Neuron (in vitro differentiated cells): ENCODE results near the gene CDK5RAP2.

ENCODE experiments used
- H2AFZ ChIP-seq: one replicate; pipeline ENCODE4 v1.6.1; 2013; ENCODE audit warnings: low read depth, mild to moderate bottlenecking, inconsistent platforms, low read length, moderate library complexity
- H3K27me3 ChIP-seq: one replicate; pipeline ENCODE4 v1.6.1; 2013; ENCODE audit warnings: low read length; ENCODE audit not compliant: insufficient read depth
- H3K36me3 ChIP-seq: one replicate; pipeline ENCODE4 v1.6.1; 2013; ENCODE audit warnings: low read length; ENCODE audit not compliant: insufficient read depth
- H3K4me1 ChIP-seq: one replicate; pipeline ENCODE4 v1.6.1; 2013; ENCODE audit warnings: low read length; ENCODE audit not compliant: insufficient read depth
- H3K4me3 ChIP-seq: 2 replicates; pipeline ENCODE4 v1.5.1; 2013; ENCODE audit warnings: mild to moderate bottlenecking, low read length, moderate library complexity
- H3K9me3 ChIP-seq: one replicate; pipeline ENCODE4 v1.6.1; 2013; ENCODE audit warnings: low read length

The CDK5RAP2 gene

DNA sequence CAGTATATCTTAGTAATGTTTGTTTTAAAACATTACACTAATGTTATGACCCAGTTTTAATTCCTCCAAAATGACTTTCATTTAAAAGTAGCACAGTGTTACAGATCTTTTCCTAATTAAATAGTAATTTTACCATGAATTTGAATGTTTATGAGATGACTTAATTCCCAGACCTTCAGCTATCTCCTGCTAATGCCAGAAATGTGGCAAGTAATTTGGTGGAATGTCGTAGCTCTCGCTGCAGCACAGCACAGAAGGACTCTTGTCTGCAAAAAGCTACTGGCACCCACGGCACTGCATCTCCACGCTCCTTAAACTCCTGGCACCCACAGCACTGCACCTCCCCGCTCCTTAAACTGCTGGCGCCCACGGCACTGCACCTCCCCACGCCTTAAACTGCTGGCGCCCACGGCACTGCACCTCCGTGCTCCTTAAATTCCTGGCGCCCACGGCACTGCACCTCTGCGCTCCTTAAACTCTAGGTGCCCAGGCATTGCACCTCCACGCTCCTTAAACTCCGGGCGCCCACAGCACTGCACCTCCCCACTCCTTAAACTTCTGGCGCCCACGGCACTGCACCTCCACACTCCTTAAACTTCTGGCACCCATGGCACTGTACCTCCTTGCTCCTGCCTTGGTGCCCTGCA lies 163.1 kb downstream of the CDK5RAP2 start:
- Histone ChIP-seq H3K4me1 (peaks cover 4% of the 10 kb centered on the region), H3K9me3 (no peaks in the 10 kb centered on the region), H3K4me3 (no peak overlapping the region), H2AFZ (no peak overlapping the region), H3K36me3 (peaks cover 44% of the 10 kb centered on the region), H3K27me3 (no peaks in the 10 kb centered on the region)

DNA sequence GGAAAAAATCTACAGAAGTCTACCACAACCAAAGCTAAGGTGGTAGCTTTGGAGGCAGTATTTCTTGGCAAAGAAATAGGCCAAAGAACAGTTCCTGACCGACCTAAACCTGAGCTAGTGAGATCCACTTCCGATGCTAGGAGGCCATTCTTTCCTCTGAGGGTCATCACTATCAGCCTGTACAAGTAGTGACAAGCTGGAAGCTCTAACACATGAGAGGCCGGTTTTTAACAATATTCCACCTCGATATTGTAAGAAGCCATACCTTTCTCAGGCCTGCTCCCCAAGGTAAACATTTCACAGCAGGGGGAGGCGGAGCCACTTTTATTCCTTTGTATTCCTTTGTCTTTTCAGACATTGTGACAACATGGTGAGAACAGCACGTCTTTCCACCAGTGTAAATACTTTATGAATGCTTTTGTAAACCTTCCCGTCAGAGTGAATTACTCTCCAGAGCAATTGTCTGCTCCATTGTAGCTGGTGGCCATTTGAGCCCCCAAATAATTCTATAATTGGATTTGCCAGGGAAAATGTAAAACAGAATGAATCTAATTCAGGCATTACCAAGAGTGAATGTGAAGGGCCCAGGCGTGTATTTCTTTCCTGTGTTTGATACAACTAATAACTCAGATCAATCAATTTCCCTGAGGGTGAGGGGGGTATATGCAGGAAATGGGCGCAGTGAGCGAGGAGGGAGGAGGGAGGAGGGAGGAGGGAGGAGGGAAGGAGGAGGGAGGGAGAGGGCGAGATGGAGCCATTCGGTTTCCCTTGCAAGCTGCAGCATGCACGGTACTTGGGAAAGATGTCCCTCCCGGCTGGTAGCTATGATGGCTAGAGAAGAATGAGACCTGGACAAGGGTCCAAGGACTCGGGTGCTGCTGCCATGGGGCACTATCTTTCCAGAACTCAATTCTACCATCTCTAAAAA lies 166.6 kb downstream of the CDK5RAP2 start:
- Histone ChIP-seq H3K9me3 (no peaks in the 10 kb centered on the region), H3K27me3 (no peaks in the 10 kb centered on the region), H3K36me3 (peaks cover 58% of the 10 kb centered on the region), H3K4me3 (no peak overlapping the region), H3K4me1 (no peaks in the 10 kb centered on the region), H2AFZ (no peak overlapping the region)

DNA sequence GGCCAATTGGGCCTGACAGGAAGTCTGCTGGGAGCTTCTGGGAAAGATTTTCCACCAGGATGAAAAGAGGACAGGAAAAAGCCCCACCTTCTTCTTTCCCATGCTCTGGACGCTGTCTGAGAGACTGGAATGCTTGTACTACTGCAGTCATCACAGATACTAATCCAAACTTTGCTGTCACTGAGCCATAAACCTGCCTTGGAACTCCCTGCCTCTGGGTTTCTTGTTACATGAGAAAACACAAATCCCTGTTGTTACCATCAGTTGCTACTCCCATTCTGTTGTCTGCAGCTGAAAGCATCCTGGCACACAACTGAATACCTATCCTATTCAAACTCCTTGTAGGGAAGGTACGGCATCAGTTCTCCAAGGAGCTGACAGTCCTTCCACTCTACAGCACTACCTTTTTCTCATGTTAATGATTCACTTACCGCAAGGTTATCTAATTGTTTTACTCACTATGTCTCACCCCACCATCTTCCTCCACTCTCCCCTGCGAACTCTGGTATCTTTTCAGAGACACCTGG lies 167.5 kb downstream of the CDK5RAP2 start:
- H3K9me3 ChIP-seq, result no peaks in the 10 kb centered on the region
- H3K4me3 ChIP-seq, result no peak overlapping the region
- peaks cover 58% of the 10 kb centered on the region for H3K36me3 ChIP-seq
- no peaks in the 10 kb centered on the region for H3K4me1 ChIP-seq
- H3K27me3 ChIP-seq, result no peaks in the 10 kb centered on the region
- H2AFZ ChIP-seq, result no peak overlapping the region

DNA sequence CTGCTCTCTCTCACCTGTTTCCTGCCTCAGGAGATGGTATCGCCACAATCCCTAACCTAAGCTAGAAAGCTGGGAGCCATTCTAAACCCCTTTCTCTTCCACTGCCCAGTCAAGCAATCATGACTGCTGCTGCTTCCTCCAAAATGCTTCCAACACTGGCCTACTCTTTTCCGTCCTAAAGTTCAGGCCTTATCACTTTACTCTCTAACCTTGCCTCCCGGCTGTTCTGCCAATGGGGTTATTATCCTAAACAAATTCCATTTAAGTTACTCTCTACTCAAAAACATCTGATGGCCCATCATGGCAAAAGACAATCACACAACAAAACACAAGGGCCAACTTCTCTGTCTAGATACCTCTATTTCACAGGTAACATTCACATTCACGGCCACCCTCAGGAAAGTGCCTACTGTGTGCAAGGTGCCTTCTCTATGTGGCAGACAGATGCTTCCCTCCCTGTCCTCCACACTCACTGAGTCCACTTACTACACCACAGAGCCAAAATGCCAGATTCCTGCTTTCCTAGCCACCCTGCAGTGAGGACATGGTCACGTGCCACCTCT lies 168.0 kb downstream of the CDK5RAP2 start:
- no peaks in the 10 kb centered on the region for H3K9me3 ChIP-seq
- H3K4me3 ChIP-seq, result no peak overlapping the region
- no peak overlapping the region for H2AFZ ChIP-seq
- no peaks in the 10 kb centered on the region for H3K27me3 ChIP-seq
- H3K36me3 ChIP-seq, result peaks cover 58% of the 10 kb centered on the region
- H3K4me1 ChIP-seq, result no peaks in the 10 kb centered on the region

DNA sequence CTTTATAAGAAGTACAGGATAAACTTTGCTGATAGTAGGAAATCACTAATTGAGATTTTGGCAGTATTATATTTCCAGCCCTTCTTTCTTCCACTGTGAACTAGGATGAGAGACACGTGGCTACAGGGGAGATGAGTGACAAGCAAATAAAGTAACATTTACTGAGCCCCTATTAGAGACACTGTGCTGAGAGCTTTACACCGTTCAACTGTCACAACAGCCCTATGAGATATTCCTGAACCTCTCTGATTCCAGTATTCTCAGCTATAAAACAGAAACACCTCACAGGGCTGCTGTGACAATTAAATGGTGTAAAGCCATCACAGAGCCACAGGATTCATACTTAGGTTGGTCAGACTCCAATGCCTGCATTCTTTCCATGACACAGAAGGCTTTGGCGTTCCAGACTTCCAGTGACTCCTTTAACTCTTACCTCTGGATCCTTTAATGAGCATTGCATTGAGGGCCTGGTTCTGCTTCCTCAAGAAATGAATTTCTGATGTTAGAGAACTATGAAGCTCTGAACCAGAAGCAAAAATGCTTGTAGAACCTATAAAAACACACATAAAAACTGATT lies 169.0 kb downstream of the CDK5RAP2 start:
- Histone ChIP-seq H3K4me3 (no peak overlapping the region), H3K9me3 (no peaks in the 10 kb centered on the region), H3K4me1 (no peaks in the 10 kb centered on the region), H3K36me3 (peaks cover 67% of the 10 kb centered on the region), H3K27me3 (no peaks in the 10 kb centered on the region), H2AFZ (no peak overlapping the region)

DNA sequence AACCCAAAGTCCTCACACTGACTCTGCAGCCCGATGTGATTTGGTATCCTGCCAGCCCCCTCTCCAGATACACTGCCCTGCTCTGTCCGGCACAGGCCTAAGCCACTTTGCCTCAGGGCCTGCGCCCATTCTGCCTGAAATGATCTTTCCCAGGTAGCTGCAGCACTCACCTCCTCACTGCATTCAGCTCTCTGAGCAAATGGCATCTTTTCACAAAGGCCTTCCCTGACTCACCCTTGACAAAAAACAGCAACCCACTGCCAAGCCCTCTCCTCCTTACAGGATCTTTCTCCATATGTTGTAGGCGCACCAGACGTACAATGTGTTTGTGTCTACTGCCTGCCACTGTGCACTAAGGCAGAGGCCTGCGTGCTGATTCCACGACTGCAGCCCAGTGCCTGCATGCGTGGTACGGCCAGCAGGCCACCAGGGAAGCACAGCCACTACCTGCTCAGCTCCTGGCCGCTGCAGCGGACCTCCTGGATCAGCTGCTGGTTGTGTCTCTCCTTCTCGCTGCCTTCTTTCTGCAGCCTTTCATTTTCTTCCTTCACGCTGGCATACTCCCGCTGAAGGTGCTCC lies 171.2 kb downstream of the CDK5RAP2 start:
- Histone ChIP-seq H3K36me3 (peaks cover 77% of the 10 kb centered on the region), H3K9me3 (no peaks in the 10 kb centered on the region), H3K4me1 (no peaks in the 10 kb centered on the region), H3K4me3 (no peak overlapping the region), H3K27me3 (no peaks in the 10 kb centered on the region), H2AFZ (no peak overlapping the region)

DNA sequence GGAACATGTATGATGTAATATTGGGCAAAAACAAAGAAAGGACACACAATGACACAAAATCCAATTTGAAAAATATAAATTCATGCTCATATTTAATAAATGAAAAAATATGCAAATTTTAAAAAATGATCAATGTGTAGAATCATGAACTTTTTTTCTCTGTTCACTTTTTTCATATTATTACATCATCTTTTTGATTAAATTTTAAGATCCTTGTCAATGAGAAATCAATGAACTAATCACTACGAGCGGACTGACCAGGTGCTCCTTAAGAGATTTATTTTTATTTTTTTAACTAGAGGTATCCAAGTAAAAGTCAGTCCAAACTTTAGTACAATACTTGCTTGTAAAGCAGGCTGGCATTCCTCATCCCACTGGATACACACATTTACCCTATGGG lies 174.1 kb downstream of the CDK5RAP2 start:
- Histone ChIP-seq H3K36me3 (peaks cover 90% of the 10 kb centered on the region), H3K4me1 (peaks cover 2% of the 10 kb centered on the region), H3K9me3 (no peaks in the 10 kb centered on the region), H2AFZ (no peak overlapping the region), H3K27me3 (no peaks in the 10 kb centered on the region), H3K4me3 (no peak overlapping the region)

DNA sequence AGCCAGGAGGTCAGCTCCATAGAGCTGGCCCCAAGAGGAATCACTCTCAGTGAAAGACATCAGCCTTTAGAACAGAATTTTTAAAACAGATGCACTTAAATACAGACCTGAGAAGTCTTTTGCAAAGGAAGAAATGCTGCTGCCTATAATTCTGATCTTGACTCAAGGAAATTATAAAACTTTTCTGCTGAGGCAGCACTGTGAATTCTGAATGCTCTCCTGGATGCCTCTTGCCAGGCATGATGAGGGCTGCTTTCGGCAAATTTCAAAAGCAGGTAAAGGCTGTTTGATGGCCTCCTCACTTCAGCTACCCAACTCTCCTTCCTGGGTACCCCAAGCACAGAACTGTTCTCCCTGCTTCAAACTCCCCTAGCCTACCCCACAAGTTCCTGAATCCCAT lies 174.8 kb downstream of the CDK5RAP2 start:
- H3K36me3 ChIP-seq, result peaks cover 90% of the 10 kb centered on the region
- H2AFZ ChIP-seq, result no peak overlapping the region
- H3K4me3 ChIP-seq, result no peak overlapping the region
- H3K9me3 ChIP-seq, result no peaks in the 10 kb centered on the region
- no peaks in the 10 kb centered on the region for H3K27me3 ChIP-seq
- H3K4me1 ChIP-seq, result peaks cover 2% of the 10 kb centered on the region

DNA sequence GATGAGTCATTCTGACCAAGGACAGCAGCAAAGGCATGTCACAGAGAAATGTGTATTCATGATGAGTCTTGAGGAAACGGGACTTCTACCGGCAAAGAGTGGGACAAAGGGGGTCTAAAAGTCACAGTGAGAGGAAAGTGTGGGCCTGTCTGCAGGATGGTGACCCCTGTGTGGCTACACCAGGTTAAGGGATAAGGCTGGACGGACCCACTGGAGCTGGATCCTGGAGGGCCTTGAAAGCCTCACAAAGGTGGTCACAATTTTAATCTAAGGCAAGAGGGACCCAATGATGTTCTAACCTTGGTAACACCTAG lies 176.5 kb downstream of the CDK5RAP2 start:
- Histone ChIP-seq H3K4me3 (no peak overlapping the region), H3K36me3 (peaks cover 89% of the 10 kb centered on the region), H2AFZ (no peak overlapping the region), H3K27me3 (no peaks in the 10 kb centered on the region), H3K4me1 (peaks cover 2% of the 10 kb centered on the region), H3K9me3 (no peaks in the 10 kb centered on the region)

DNA sequence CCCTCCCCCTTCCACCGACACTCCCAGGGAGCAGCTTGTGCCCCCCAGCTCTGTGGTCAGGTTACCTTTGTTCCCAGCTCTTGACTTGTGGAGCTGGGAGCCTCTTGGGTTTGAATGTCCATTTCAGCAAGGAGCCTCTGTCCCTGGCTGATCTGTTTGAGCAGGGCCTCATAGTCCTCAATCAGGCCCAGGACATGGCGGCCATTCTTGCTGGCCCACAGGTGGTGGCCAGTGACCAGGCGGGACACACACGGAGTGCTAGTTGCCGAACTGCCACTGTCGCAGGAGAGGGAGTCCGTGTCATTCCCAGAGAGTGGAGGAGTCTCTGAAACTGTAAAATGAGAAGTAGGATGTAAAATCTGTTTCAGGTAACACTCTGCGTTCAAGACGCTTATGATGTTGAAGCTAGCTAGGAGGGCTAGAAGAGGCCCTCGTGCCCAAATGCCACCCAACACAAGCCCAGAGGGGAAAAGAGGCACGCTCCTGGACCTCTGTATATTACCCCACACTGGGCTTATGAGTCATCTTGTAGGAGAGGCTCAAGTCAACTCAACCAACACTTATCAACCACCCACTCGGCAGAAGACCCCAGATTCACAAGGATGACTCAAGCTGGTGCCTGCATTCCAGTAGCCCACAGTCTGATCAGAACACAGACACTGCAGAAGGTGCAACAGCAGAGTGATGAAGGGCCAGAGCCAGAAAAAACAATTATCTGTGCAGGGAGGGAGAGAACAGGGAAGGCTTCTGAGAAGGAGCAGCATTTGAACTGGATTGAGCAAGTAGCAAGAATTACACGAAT lies 177.0 kb downstream of the CDK5RAP2 start:
- peaks cover 2% of the 10 kb centered on the region for H3K4me1 ChIP-seq
- no peak overlapping the region for H2AFZ ChIP-seq
- no peaks in the 10 kb centered on the region for H3K9me3 ChIP-seq
- peaks cover 87% of the 10 kb centered on the region for H3K36me3 ChIP-seq
- no peak overlapping the region for H3K4me3 ChIP-seq
- no peaks in the 10 kb centered on the region for H3K27me3 ChIP-seq

DNA sequence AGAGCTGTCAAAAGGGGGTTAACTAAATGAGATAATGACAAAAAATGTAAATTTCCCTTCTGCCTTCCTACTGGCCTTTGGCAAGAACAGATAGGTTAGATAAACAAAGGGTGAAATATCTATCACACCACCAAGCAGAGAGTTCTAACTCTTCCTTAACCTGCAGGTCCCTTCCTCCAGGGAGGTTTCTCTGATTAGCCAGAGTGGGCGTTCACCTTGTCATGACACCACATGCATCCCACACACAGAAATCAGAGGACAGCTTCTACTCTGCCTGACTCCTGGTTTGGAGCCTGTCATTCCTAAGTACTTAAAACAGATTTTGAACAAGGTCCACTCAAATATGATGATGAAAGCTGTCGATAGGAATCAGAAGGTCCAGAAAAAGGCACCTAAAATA lies 180.0 kb downstream of the CDK5RAP2 start:
- Histone ChIP-seq H3K4me3 (no peak overlapping the region), H3K27me3 (no peaks in the 10 kb centered on the region), H2AFZ (no peak overlapping the region), H3K36me3 (peaks cover 87% of the 10 kb centered on the region), H3K9me3 (no peaks in the 10 kb centered on the region), H3K4me1 (peaks cover 2% of the 10 kb centered on the region)

DNA sequence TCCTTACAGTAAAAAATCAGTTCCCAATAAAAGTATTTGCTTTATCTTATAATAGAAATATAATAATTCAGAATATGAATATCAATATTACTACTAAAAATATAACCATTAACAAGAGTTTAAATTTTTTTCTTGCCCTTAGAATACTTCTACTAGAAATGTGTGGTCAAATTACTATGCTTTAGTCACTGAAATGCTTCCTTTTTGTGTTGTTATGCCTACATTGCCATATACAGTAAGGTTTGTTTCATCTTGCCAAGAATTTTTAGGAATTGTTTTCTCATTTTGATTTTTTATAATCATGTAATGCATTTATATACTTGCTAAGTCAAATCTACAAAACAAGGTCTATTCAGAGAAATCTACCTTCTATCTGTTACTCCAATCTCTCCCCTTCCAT lies 181.7 kb downstream of the CDK5RAP2 start:
- no peaks in the 10 kb centered on the region for H3K27me3 ChIP-seq
- peaks cover 87% of the 10 kb centered on the region for H3K36me3 ChIP-seq
- H3K4me3 ChIP-seq, result no peak overlapping the region
- no peaks in the 10 kb centered on the region for H3K9me3 ChIP-seq
- no peak overlapping the region for H2AFZ ChIP-seq
- H3K4me1 ChIP-seq, result no peaks in the 10 kb centered on the region
